Body of pancreas (tissue), 4 donors: Measurements from ENCODE around the gene TGFB1I1. TPM values are rescaled to one million over a fixed set of nuclear protein-coding genes. Genes with fewer than 3 reads are reported as not detected.

Experiments
- ATAC-seq: fragments of 150-250 bp; one replicate; pipeline ENCODE4 v1.9.1; 2016
- DNase-seq, 4 donors: peaks; one replicate each; pipeline ENCODE4 v3.0.0-alpha.2; 2019
- H3K27ac ChIP-seq, 4 donors: fragments of 200-600 bp; sonication (generic); 1 replicate in 3 of 4; 2 replicates in 1 of 4; pipeline versions ENCODE4 v1.5.1 to v1.6.1; 2016 to 2019; ENCODE audit warnings: mild to moderate bottlenecking in 1 of 4, mixed read lengths in 1 of 4, moderate library complexity in 1 of 4
- H3K27me3 ChIP-seq, 2 donors: fragments of 200-600 bp; sonication (generic); one replicate each; pipeline ENCODE4 v1.6.0; 2016; ENCODE audit warnings: mild to moderate bottlenecking in 1 of 2
- H3K36me3 ChIP-seq, 2 donors: fragments of 200-600 bp; sonication (generic); replicated peaks in 1 of 2; 2 replicates each; pipeline ENCODE4 v1.5.1; 2016; ENCODE audit warnings: low read depth in 2 of 2; ENCODE audit not compliant: insufficient read depth in 1 of 2
- H3K4me1 ChIP-seq: fragments of 200-600 bp; sonication (generic); one replicate; pipeline ENCODE4 v1.6.0; 2016
- H3K4me3 ChIP-seq, 2 donors: fragments of 200-600 bp; sonication (generic); 1 replicate in 1 of 2; 2 replicates in 1 of 2; pipeline ENCODE4 v1.5.1; 2016 to 2019
- H3K9me3 ChIP-seq, 3 donors: fragments of 200-600 bp; sonication (generic); 1 replicate in 2 of 3; 2 replicates in 1 of 3; pipeline ENCODE4 v1.5.1; 2016
- CTCF ChIP-seq, 7 experiments: fragments of 450-650 bp in 4 of 7; fragments of 200-600 bp in 3 of 7; sonication (generic) in 3 of 7; IDR thresholded peaks; one replicate each; pipeline ENCODE4 v1.5.1; 2016 to 2019; ENCODE audit warnings: antibody characterized with exemption in 7 of 7
- POLR2A ChIP-seq, 3 donors: fragments of 450-650 bp; IDR thresholded peaks; one replicate each; pipeline ENCODE4 v1.6.1; 2016; ENCODE audit warnings: antibody characterized with exemption in 3 of 3, mild to moderate bottlenecking in 2 of 3
- WGBS, 2 donors: methylation state at CpG; one replicate each; pipeline ENCODE4 v1.1.5; 2017; 5-methylcytosine and 5-hydroxymethylcytosine counted together
- intact Hi-C: fragments of 100-400 bp; cut with DNase I; formaldehyde crosslinking; loops from one replicate; pipeline ENCODE4 v1.15.1; 2023
- total RNA-seq, 2 donors: library from RNA; depleted of rRNA; stranded (reverse); fragments of >200 nt; gene quantifications; one replicate each; pipeline ENCODE4 v1.1.0, GENCODE V29; 2016

The TGFB1I1 gene
- total RNA-seq, 2 donors from 2014 or later = 8.6 to 16.6 TPM

GRCh38 chr16:31491778-31492418 is 19.9 kb downstream of the TGFB1I1 start:
- intact Hi-C loops = loop anchor here (10.0 kb wide), 1 partner anchor 213 kb away; no protein-coding TSS in a partner anchor
- DNase-seq = no peak
- Histone ChIP-seq H3K27me3 (no peaks in the 10 kb centered on the region), H3K36me3 (peaks cover 4 to 5% of the 10 kb centered on the region in 2 donors), H3K9me3 (no peaks in the 10 kb centered on the region), H3K4me1 (peaks cover 23% of the 10 kb centered on the region), H3K4me3 (no peak overlapping the region), H3K27ac (no peak overlapping the region)
- WGBS, 2 donors = 92 to 95% methylated on average over 8 of the region's 8 CpGs
- TF ChIP-seq POLR2A (IDR thresholded peaks at IDR 0.05) = no peak
- no peak for TF ChIP-seq CTCF (IDR thresholded peaks at IDR 0.05)
- no peak for ATAC-seq

GRCh38 chr16:31493506-31494125 is 21.7 kb downstream of the TGFB1I1 start:
- no peaks in the 10 kb centered on the region for H3K9me3 ChIP-seq
- TF ChIP-seq POLR2A (IDR thresholded peaks at IDR 0.05) (no peak), CTCF (IDR thresholded peaks at IDR 0.05) (no peak)
- peaks cover 5 to 8% of the 10 kb centered on the region in 2 donors for H3K36me3 ChIP-seq
- peaks cover 6% of the 10 kb centered on the region for H3K4me1 ChIP-seq
- WGBS, 2 donors = 93 to 97% methylated on average over 15 to 17 of the region's 18 CpGs
- H3K27me3 ChIP-seq = no peaks in the 10 kb centered on the region
- no peak overlapping the region for H3K4me3 ChIP-seq
- ATAC-seq (no peak), DNase-seq (no peak)
- H3K27ac ChIP-seq = no peak overlapping the region
- intact Hi-C loops = loop anchor here (10.0 kb wide), 1 partner anchor 211 kb away; no protein-coding TSS in a partner anchor

GRCh38 chr16:31496670-31497069 is 24.7 kb downstream of the TGFB1I1 start:
- no peaks in the 10 kb centered on the region for H3K4me1 ChIP-seq
- DNase-seq = no peak
- ATAC-seq = no peak
- TF ChIP-seq POLR2A (IDR thresholded peaks at IDR 0.05) (no peak), CTCF (IDR thresholded peaks at IDR 0.05) (no peak)
- 79 to 89% methylated on average over 8 to 10 of the region's 10 CpGs for WGBS, 2 donors
- H3K27me3 ChIP-seq = no peaks in the 10 kb centered on the region
- intact Hi-C loops = loop anchor here (10.0 kb wide), 1 partner anchor 208 kb away; no protein-coding TSS in a partner anchor
- H3K36me3 ChIP-seq = peaks cover 5 to 10% of the 10 kb centered on the region in 2 donors
- H3K9me3 ChIP-seq = no peaks in the 10 kb centered on the region
- H3K27ac ChIP-seq = no peak overlapping the region
- H3K4me3 ChIP-seq = no peak overlapping the region

- DNase-seq = no peak
- TF ChIP-seq POLR2A (IDR thresholded peaks at IDR 0.05) (no peak), CTCF (IDR thresholded peaks at IDR 0.05) (no peak)
- peaks cover 0 to 7% of the 10 kb centered on the region in 2 donors for H3K36me3 ChIP-seq
- ATAC-seq = no peak
- H3K27me3 ChIP-seq = no peaks in the 10 kb centered on the region
- no peak overlapping the region for H3K27ac ChIP-seq
- no peaks in the 10 kb centered on the region for H3K9me3 ChIP-seq
- intact Hi-C loops = loop anchor here (10.0 kb wide), 1 partner anchor 206 kb away; no protein-coding TSS in a partner anchor
- WGBS, 2 donors = 97% methylated on average over 8 of the region's 8 CpGs
- no peak overlapping the region for H3K4me3 ChIP-seq
- no peaks in the 10 kb centered on the region for H3K4me1 ChIP-seq
Observed at GRCh38 chr16:31498493-31498892, 26.5 kb downstream of the TGFB1I1 start.
